ENCODE results near the gene MYBPHL. TPM values are rescaled to one million over a fixed set of nuclear protein-coding genes. Genes with fewer than 3 reads are reported as not detected.

Gene MYBPHL
- total RNA-seq, 1 donor from 2014 or later: 3.6 TPM

DNA sequence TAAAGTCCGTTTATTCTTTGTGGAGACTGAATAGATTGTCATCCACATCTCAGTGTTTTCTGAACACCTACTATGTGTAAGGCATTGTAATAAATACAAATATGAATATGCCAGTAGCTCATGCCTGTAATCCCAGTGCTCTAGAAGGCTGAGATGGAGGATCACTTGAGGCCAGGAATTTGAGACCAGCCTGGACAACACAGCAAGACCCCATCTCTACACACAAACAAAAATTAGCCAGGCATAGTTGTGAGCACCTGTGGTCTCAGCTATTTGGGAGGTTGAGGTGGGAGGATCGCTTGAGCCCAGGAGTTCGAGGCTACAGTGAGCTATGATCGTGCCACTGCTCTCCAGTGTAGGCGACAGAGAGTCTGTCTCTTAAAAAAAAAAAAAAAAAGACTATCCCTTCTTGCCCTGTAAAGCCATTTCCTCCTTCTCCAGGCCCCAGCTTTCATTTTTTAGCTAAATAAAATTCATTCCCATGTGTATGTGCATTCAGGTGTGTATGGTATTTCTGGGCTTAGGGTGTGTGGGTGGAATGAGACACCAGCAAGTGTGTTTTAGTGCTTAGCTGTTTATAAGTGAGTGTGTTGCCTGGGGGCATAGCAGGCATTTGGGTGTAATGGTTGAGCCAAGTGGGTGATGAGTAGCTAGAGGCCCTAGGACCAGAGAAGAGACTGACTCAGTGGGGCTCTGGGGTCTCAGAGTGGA is 49.7 kb downstream of the MYBPHL start:
- ATAC-seq (no peak), DNase-seq (no peak)
- TF ChIP-seq, protein P1, sequence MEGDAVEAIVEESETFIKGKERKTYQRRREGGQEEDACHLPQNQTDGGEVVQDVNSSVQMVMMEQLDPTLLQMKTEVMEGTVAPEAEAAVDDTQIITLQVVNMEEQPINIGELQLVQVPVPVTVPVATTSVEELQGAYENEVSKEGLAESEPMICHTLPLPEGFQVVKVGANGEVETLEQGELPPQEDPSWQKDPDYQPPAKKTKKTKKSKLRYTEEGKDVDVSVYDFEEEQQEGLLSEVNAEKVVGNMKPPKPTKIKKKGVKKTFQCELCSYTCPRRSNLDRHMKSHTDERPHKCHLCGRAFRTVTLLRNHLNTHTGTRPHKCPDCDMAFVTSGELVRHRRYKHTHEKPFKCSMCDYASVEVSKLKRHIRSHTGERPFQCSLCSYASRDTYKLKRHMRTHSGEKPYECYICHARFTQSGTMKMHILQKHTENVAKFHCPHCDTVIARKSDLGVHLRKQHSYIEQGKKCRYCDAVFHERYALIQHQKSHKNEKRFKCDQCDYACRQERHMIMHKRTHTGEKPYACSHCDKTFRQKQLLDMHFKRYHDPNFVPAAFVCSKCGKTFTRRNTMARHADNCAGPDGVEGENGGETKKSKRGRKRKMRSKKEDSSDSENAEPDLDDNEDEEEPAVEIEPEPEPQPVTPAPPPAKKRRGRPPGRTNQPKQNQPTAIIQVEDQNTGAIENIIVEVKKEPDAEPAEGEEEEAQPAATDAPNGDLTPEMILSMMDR (IDR thresholded peaks at IDR 0.05): no peak
- Histone ChIP-seq H3K9me3 (no peaks in the 10 kb centered on the region), H3K4me1 (peaks cover 13% of the 10 kb centered on the region), H3K27me3 (no peaks in the 10 kb centered on the region), H3K36me3 (no peaks in the 10 kb centered on the region), H3K4me3 (no peak overlapping the region), H3K27ac (no peak overlapping the region)
- intact Hi-C loops (cut with DNase I): no loop called here

DNA sequence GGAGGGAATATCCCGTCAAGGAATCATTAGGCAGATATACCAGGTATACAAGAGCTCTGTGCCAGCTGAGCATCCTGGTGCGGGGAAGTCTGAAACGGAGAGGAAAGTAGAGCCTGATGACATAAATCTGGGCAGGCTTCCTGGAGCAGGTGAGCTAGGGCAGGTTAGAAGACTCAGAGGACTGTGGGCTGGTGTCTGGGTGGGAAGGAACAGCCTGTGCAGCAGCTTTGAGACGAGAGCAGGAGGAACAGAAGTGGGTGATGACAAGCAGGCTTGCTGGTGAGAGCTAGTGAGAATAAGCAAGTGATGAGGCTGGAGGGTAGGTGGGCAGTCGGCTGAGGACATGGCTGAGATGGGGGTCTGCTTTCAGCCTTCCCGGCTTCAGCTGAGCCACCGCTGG is 50.7 kb downstream of the MYBPHL start:
- no peak overlapping the region for H3K27ac ChIP-seq
- TF ChIP-seq, protein P1 (IDR thresholded peaks at IDR 0.05): no peak
- no peaks in the 10 kb centered on the region for H3K9me3 ChIP-seq
- peaks cover 13% of the 10 kb centered on the region for H3K4me1 ChIP-seq
- intact Hi-C loops (cut with DNase I): no loop called here
- ATAC-seq: no peak
- DNase-seq: no peak
- H3K4me3 ChIP-seq: no peak overlapping the region
- no peaks in the 10 kb centered on the region for H3K27me3 ChIP-seq
- H3K36me3 ChIP-seq: no peaks in the 10 kb centered on the region

DNA sequence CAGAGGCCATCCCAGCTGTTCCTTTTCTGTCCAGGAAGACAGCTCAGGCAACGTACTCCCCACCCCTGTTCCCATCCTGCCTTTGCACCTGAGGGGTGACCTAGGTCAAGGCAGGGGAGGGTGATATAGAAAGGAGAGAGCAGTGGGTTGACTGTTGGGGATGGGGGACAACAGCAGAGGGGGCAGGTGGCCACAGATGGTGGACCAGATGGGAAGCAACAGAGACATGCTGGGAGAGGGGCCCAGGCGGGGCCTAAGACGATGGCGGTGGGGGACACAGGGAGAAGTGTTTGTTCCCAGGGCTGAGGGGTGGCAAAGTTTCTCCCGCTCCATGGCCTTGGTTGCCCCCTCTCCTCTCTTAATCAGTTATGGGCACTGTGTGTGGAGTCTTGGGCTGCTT is 51.1 kb downstream of the MYBPHL start:
- no peak overlapping the region for H3K4me3 ChIP-seq
- DNase-seq: no peak
- intact Hi-C loops (cut with DNase I): no loop called here

DNA sequence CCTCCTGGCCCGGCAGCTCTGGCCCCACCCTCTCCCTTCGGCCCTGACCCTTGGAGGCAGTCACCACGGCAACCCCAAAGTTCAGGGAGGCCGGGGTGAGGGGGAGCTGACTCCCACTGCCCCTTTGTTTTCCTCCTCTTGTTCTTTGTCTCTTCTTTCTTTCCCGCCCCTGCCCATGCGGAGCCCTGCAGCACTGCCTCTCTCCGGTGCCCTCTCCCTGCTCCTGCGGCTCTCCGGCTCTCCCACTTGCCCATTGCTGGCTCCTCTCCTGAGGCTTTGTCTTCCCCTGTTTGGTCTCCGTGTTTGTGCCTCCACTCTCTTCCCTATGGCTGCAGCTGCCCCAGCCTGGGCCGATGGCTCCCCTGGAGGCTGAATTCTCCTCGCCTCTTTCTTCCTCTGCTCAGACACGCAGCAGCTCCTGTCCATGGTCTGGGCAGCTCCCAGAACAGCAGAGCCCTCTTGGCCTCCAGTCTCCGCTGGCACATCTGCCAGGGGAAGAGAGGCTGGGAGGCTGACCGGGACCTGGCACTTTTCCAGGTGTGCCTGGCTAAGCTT is 51.6 kb downstream of the MYBPHL start:
- Histone ChIP-seq H3K27me3 (no peaks in the 10 kb centered on the region), H3K36me3 (no peaks in the 10 kb centered on the region), H3K4me1 (peaks cover 17% of the 10 kb centered on the region), H3K4me3 (no peak overlapping the region), H3K9me3 (no peaks in the 10 kb centered on the region), H3K27ac (no peak overlapping the region)
- TF ChIP-seq, protein P1 (IDR thresholded peaks at IDR 0.05): no peak
- ATAC-seq: no peak
- intact Hi-C loops (cut with DNase I): no loop called here
- no peak for DNase-seq

More for the DNA sequence above, 51.1 kb downstream of the MYBPHL start:
- no peaks in the 10 kb centered on the region for H3K9me3 ChIP-seq
- no peak for ATAC-seq
- H3K36me3 ChIP-seq: no peaks in the 10 kb centered on the region
- TF ChIP-seq, protein P1 (IDR thresholded peaks at IDR 0.05): no peak
- H3K27me3 ChIP-seq: no peaks in the 10 kb centered on the region
- H3K4me1 ChIP-seq: peaks cover 13% of the 10 kb centered on the region
- no peak overlapping the region for H3K27ac ChIP-seq

DNA sequence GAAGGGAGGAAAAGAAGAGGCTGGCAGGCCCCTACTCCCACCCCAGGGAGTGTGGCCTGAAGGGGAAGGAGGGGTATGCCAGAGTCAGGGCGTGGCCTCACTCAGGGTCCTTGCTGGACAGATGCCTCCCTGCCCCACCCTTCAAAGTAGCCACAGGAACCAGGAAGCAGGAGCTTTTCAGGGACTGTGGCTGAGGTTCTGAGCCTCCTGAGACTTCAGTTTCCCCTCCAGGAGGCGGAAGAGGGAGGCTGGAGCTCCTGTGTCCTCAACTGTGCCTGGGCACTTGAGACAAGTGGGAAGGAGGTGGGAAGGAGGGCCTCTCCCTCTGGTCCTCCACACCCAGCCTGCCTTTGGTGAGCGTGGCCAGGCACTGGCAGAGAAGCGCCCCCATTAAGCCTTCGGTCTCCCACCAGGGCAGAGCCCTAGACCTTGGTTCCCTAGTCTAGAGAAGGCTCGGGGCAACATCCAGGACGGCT is 52.2 kb downstream of the MYBPHL start:
- Histone ChIP-seq H3K4me3 (no peak overlapping the region), H3K27ac (peak overlapping the region; percentile 80), H3K9me3 (no peaks in the 10 kb centered on the region), H3K36me3 (no peaks in the 10 kb centered on the region), H3K27me3 (no peaks in the 10 kb centered on the region), H3K4me1 (peaks cover 20% of the 10 kb centered on the region)
- ATAC-seq (peak; percentile 22), DNase-seq (no peak)
- intact Hi-C loops (cut with DNase I): no loop called here
- TF ChIP-seq, protein P1 (IDR thresholded peaks at IDR 0.05): no peak
